Astrocyte of the spinal cord (primary cell): Measurements from ENCODE around the gene AXIN1.

Source experiments
- DNase-seq: peaks from one replicate; pipeline ENCODE4 v3.0.0; 2011; ENCODE audit warnings: low read depth, low spot score
- H3K4me3 ChIP-seq: 2 replicates; pipeline ENCODE4 v1.5.1; 2011; ENCODE audit warnings: low read depth, mild to moderate bottlenecking, low read length, moderate library complexity
- CTCF ChIP-seq: IDR thresholded peaks from 2 replicates; pipeline ENCODE4 v1.5.1; 2012; ENCODE audit warnings: low read depth, mild to moderate bottlenecking, low read length, inconsistent platforms
- in situ Hi-C: cut with HindIII; loops from 2 replicates; pipeline ENCODE4 v1.10.0; 2017; ENCODE audit warnings: low sequenced_read_pairs

AXIN1 gene

GRCh38 chr16:254461-254860 lies 98.1 kb downstream of the AXIN1 start:
- TF ChIP-seq CTCF, result no peak
- no peak for DNase-seq
- in situ Hi-C loops, result no loop called here
- H3K4me3 ChIP-seq, result no peak overlapping the region

GRCh38 chr16:253833-254232 lies 98.7 kb downstream of the AXIN1 start:
- no peak for TF ChIP-seq CTCF
- DNase-seq, result no peak
- no peak overlapping the region for H3K4me3 ChIP-seq
- in situ Hi-C loops, result no loop called here

GRCh38 chr16:252366-253337 lies 99.9 kb downstream of the AXIN1 start:
- in situ Hi-C loops, result no loop called here
- DNase-seq, result no peak
- TF ChIP-seq CTCF, result no peak
- no peak overlapping the region for H3K4me3 ChIP-seq

GRCh38 chr16:249431-249830 lies 103.1 kb downstream of the AXIN1 start:
- in situ Hi-C loops, result no loop called here
- no peak for DNase-seq
- TF ChIP-seq CTCF, result no peak
- H3K4me3 ChIP-seq, result no peak overlapping the region

- in situ Hi-C loops, result no loop called here
- H3K4me3 ChIP-seq, result no peak overlapping the region
- no peak for TF ChIP-seq CTCF
- no peak for DNase-seq
Measured at GRCh38 chr16:247027-247426, 105.5 kb downstream of the AXIN1 start.

- no peak for TF ChIP-seq CTCF
- in situ Hi-C loops, result no loop called here
- H3K4me3 ChIP-seq, result no peak overlapping the region
Measured at GRCh38 chr16:245105-245504, 107.4 kb downstream of the AXIN1 start.

More at GRCh38 chr16:245105-245504, 107.4 kb downstream of the AXIN1 start:
- no peak for DNase-seq
